Ureter (tissue), 1 donor: ENCODE data around the gene TEX2. TPM values are rescaled to one million over a fixed set of nuclear protein-coding genes. Genes with fewer than 3 reads are reported as not detected.

Source experiments
- DNase-seq: peaks from one replicate; pipeline ENCODE4 v3.0.0-alpha.2; 2020; ENCODE audit warnings: low spot score
- total RNA-seq: library from RNA; stranded (reverse); gene quantifications from one replicate; pipeline ENCODE4 v1.2.4, GENCODE V29; 2023
- donor health status: DM: yes; HTN: yes; CAD: no.

The TEX2 gene
- total RNA-seq, 1 donor from 2014 or later = 31.6 TPM

GRCh38 chr17:64115043-64115698 is 147.9 kb downstream of the TEX2 start:
- DNase-seq = no peak

GRCh38 chr17:64113006-64113405 is 150.1 kb downstream of the TEX2 start:
- DNase-seq = no peak

GRCh38 chr17:64111831-64112230 is 151.2 kb downstream of the TEX2 start:
- no peak for DNase-seq

- DNase-seq = no peak
These were observed 152.5 kb downstream of the TEX2 start for GRCh38 chr17:64110379-64111152.

- DNase-seq = no peak
These were observed 153.7 kb downstream of the TEX2 start for GRCh38 chr17:64109400-64109799.

- DNase-seq = no peak
These were observed 155.4 kb downstream of the TEX2 start for GRCh38 chr17:64107500-64108236.

- DNase-seq = no peak
These were observed 156.1 kb downstream of the TEX2 start for GRCh38 chr17:64106918-64107317.

GRCh38 chr17:64103391-64104364 is 159.4 kb downstream of the TEX2 start:
- peak; percentile 29 for DNase-seq

- DNase-seq = peak; percentile 29
These were observed 160.3 kb downstream of the TEX2 start for GRCh38 chr17:64102627-64103390.

GRCh38 chr17:64099543-64099942 is 163.5 kb downstream of the TEX2 start:
- peak; percentile 19 for DNase-seq

Other genes with a start within 250 kb of the TEX2 start
- gene ICAM2, start 242.6 kb downstream of the TEX2 start, total RNA-seq = 39.0 TPM
- gene ERN1, start 133.1 kb downstream of the TEX2 start, total RNA-seq = 49.2 TPM
- 204 TPM for gene PECAM1, start 127.6 kb upstream of the TEX2 start, total RNA-seq
- 11.0 TPM for gene MILR1, start 185.9 kb upstream of the TEX2 start, total RNA-seq
- gene POLG2, start 233.8 kb upstream of the TEX2 start, total RNA-seq = 27.6 TPM
- 1,008 TPM for gene DDX5, start 243.0 kb upstream of the TEX2 start, total RNA-seq
- gene CEP95, start 243.7 kb upstream of the TEX2 start, total RNA-seq = 71.6 TPM